ENCODE data around the gene MLKL.

MLKL gene

DNA sequence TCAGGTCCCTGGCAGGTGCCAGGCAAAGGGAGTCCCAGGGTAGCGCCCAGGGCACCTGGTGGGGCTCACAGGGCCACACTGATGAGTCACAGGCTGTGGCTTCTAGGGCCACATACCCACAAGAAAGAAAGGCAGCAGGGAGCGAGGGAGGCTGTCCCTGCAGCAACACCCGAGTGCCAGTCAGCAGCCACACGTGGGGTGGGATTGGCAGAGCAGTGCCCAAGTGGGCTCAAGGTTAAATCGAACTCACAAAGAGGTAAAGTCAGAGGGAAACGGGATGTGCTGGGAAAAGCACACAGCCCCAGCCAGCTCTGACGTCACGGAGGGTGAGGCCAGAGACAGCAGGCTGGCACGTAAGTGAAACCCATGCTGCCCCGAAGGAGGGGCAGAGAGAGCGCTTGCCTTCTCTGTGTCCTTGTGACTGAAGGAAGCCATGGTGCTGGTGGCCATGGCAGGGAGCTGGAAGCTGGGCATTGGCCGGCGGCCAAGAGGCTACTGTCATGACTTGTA, 40.2 kb upstream of the MLKL start:
- H3K27ac ChIP-seq (ENCODE audit: low read depth, low read length) = no peak overlapping the region
- no peak overlapping the region for H3K4me3 ChIP-seq (ENCODE audit: low read length)
- H3K36me3 ChIP-seq (ENCODE audit: insufficient read depth, low read length) = no peaks in the 10 kb centered on the region
- no peak overlapping the region for H3K9ac ChIP-seq (ENCODE audit: low read depth, low read length)
- H3K9me3 ChIP-seq (ENCODE audit: insufficient read depth, low read depth, low read length) = no peaks in the 10 kb centered on the region
- no peaks in the 10 kb centered on the region for H3K27me3 ChIP-seq (ENCODE audit: insufficient read depth, low read length)
- peaks cover 8% of the 10 kb centered on the region; the same call in 1 of the 2 replicates for H3K4me1 ChIP-seq (ENCODE audit: insufficient read depth, low read length)
- 92% methylated on average over 13 of the region's 13 CpGs for WGBS

DNA sequence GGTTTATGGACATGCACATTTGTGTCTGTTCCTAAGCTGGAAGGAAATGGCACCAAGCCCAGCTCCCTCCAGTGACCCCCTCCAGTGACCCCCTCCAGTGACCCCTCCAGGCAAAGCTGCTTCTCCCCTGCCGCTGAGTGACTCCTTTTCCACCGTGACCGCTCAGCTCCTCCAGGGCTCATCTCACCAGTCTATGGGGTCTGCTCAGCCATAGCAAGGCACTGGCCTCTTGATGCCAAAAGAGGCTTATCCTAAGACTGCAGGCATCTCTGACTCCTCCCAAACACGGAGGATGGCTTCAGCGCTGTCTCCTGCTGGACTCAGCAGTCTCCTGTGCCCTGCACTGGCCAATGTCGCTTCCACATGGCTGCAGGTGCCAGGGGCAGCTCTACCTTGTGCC, 38.6 kb upstream of the MLKL start:
- no peaks in the 10 kb centered on the region for H3K27me3 ChIP-seq (ENCODE audit: insufficient read depth, low read length)
- H3K9ac ChIP-seq (ENCODE audit: low read depth, low read length) = no peak overlapping the region
- peaks cover 17% of the 10 kb centered on the region for H3K4me1 ChIP-seq (ENCODE audit: insufficient read depth, low read length)
- 84% methylated on average over 6 of the region's 6 CpGs for WGBS
- H3K9me3 ChIP-seq (ENCODE audit: insufficient read depth, low read depth, low read length) = no peaks in the 10 kb centered on the region
- H3K27ac ChIP-seq (ENCODE audit: low read depth, low read length) = no peak overlapping the region
- H3K36me3 ChIP-seq (ENCODE audit: insufficient read depth, low read length) = no peaks in the 10 kb centered on the region
- H3K4me3 ChIP-seq (ENCODE audit: low read length) = no peak overlapping the region

GRCh38 chr16:74738816-74739215, 38.2 kb upstream of the MLKL start:
- Histone ChIP-seq H3K4me3 (ENCODE audit: low read length) (no peak overlapping the region), H3K9ac (ENCODE audit: low read depth, low read length) (no peak overlapping the region), H3K27ac (ENCODE audit: low read depth, low read length) (no peak overlapping the region), H3K9me3 (ENCODE audit: insufficient read depth, low read depth, low read length) (no peaks in the 10 kb centered on the region), H3K36me3 (ENCODE audit: insufficient read depth, low read length) (no peaks in the 10 kb centered on the region), H3K4me1 (ENCODE audit: insufficient read depth, low read length) (peaks cover 22% of the 10 kb centered on the region), H3K27me3 (ENCODE audit: insufficient read depth, low read length) (no peaks in the 10 kb centered on the region)
- 90% methylated on average over 11 of the region's 11 CpGs for WGBS

GRCh38 chr16:74738113-74738541, 37.5 kb upstream of the MLKL start:
- no peak overlapping the region for H3K4me3 ChIP-seq (ENCODE audit: low read length)

GRCh38 chr16:74737521-74737920, 36.9 kb upstream of the MLKL start:
- 88% methylated on average over 6 of the region's 6 CpGs for WGBS
- Histone ChIP-seq H3K4me3 (ENCODE audit: low read length) (no peak overlapping the region), H3K27me3 (ENCODE audit: insufficient read depth, low read length) (no peaks in the 10 kb centered on the region), H3K9ac (ENCODE audit: low read depth, low read length) (no peak overlapping the region), H3K27ac (ENCODE audit: low read depth, low read length) (no peak overlapping the region), H3K4me1 (ENCODE audit: insufficient read depth, low read length) (peaks cover 24% of the 10 kb centered on the region), H3K9me3 (ENCODE audit: insufficient read depth, low read depth, low read length) (no peaks in the 10 kb centered on the region), H3K36me3 (ENCODE audit: insufficient read depth, low read length) (no peaks in the 10 kb centered on the region)

More at GRCh38 chr16:74738113-74738541, 37.5 kb upstream of the MLKL start:
- Histone ChIP-seq H3K9ac (ENCODE audit: low read depth, low read length) (no peak overlapping the region), H3K27ac (ENCODE audit: low read depth, low read length) (no peak overlapping the region), H3K9me3 (ENCODE audit: insufficient read depth, low read depth, low read length) (no peaks in the 10 kb centered on the region), H3K4me1 (ENCODE audit: insufficient read depth, low read length) (peaks cover 24% of the 10 kb centered on the region), H3K27me3 (ENCODE audit: insufficient read depth, low read length) (no peaks in the 10 kb centered on the region), H3K36me3 (ENCODE audit: insufficient read depth, low read length) (no peaks in the 10 kb centered on the region)
- 60% methylated on average over 10 of the region's 10 CpGs for WGBS

DNA sequence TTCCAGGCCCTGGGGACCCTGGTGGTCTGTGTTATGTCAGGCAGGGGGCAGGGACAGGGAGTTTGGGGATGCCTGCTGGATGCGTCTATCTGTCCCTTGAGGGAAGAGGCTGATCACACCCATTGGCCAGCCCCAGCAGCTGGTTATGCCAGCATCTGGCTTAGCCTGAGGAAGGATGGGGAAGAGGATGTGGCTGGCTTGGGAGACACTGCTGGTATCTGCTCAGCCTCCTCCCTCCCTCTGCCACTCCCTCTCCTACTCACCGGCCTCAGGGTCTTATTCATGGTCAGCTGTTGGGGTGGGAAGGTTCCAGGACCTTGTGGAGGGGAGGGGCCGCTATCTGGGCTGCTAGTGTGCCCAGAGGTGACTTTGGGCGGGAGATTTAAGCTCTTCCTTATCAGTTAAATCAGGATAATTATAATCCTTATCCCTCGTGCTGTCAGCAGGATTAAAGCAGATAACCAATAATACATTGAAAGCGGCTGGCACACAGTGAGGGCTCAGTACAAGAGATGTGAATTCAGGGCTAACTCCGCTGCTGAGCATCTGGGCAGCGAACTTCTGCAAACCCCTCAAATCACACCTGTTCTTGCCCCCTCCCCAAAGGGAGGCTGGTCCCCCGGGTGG, 36.0 kb upstream of the MLKL start:
- Histone ChIP-seq H3K4me1 (ENCODE audit: insufficient read depth, low read length) (peaks cover 24% of the 10 kb centered on the region), H3K4me3 (ENCODE audit: low read length) (no peak overlapping the region), H3K27ac (ENCODE audit: low read depth, low read length) (no peak overlapping the region), H3K27me3 (ENCODE audit: insufficient read depth, low read length) (no peaks in the 10 kb centered on the region), H3K9me3 (ENCODE audit: insufficient read depth, low read depth, low read length) (no peaks in the 10 kb centered on the region), H3K9ac (ENCODE audit: low read depth, low read length) (no peak overlapping the region), H3K36me3 (ENCODE audit: insufficient read depth, low read length) (no peaks in the 10 kb centered on the region)
- 78% methylated on average over 9 of the region's 9 CpGs for WGBS

- Histone ChIP-seq H3K4me1 (ENCODE audit: insufficient read depth, low read length) (peaks cover 24% of the 10 kb centered on the region), H3K9ac (ENCODE audit: low read depth, low read length) (no peak overlapping the region), H3K9me3 (ENCODE audit: insufficient read depth, low read depth, low read length) (no peaks in the 10 kb centered on the region), H3K27me3 (ENCODE audit: insufficient read depth, low read length) (no peaks in the 10 kb centered on the region), H3K27ac (ENCODE audit: low read depth, low read length) (no peak overlapping the region), H3K4me3 (ENCODE audit: low read length) (no peak overlapping the region), H3K36me3 (ENCODE audit: insufficient read depth, low read length) (no peaks in the 10 kb centered on the region)
- 94% methylated on average over 3 of the region's 3 CpGs for WGBS
Observed at GRCh38 chr16:74735554-74735953, 34.9 kb upstream of the MLKL start.

DNA sequence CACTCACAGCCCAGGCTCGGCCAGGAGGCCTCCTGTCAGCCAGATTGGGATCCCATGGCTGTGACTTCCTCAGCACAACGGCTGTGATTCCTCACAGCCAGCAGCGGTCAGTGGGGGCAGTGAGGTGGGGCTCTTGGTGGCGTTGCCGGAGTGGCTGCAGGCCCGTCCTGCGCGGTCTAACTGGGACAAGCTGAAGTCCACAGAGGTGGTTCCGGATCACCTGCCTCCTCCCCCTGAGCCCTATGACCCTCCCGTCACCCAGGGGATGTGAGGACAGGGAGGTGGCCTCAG, 34.4 kb upstream of the MLKL start:
- no peaks in the 10 kb centered on the region for H3K27me3 ChIP-seq (ENCODE audit: insufficient read depth, low read length)
- H3K9ac ChIP-seq (ENCODE audit: low read depth, low read length) = peak overlapping the region; percentile 22; the same call in 1 of the 2 replicates
- peak overlapping the region; percentile 43 for H3K27ac ChIP-seq (ENCODE audit: low read depth, low read length)
- H3K9me3 ChIP-seq (ENCODE audit: insufficient read depth, low read depth, low read length) = no peaks in the 10 kb centered on the region
- H3K4me3 ChIP-seq (ENCODE audit: low read length) = no peak overlapping the region
- WGBS = 90% methylated on average over 10 of the region's 10 CpGs
- no peaks in the 10 kb centered on the region for H3K36me3 ChIP-seq (ENCODE audit: insufficient read depth, low read length)
- peaks cover 29% of the 10 kb centered on the region for H3K4me1 ChIP-seq (ENCODE audit: insufficient read depth, low read length)

DNA sequence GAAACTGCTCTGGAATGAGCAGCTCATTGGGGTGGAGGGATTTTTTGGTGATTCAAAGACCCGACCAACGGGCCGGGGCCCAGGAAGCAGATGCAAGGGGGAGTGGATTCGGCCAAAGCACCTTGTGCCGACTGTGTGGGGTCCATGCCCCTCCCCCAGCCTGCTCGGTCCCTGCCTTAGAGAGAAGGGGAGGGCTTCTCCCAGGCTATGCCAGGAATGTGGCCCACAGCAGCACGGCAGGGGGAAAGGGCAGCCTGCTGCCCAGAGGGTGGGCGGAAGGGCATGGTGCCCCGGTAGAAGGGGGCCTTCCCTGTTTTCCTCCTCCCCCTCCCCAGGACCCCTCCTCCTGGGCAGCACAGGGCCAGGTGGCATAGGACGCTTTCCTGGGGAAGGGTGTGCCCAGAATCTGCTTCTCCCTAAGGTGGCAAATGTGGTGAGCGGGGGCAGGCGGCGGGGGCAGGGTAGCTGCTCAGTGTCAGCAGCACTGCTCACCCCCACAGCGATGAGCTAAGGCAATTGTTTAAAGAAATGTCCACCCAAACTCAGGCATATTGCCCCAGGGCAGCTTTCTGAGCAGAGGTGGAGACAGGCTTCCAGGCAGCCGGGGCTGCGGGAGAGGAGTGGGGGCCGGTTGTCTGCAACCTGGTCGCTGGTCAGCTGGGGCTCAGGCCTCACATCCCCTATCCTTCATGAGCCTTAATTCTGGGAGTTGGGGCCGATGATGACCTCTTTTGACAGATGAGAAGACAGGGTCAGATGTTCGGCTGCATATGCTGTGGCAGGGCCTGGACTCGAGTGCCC, 33.9 kb upstream of the MLKL start:
- Histone ChIP-seq H3K4me3 (ENCODE audit: low read length) (no peak overlapping the region), H3K36me3 (ENCODE audit: insufficient read depth, low read length) (no peaks in the 10 kb centered on the region), H3K27ac (ENCODE audit: low read depth, low read length) (peak overlapping the region; percentile 43), H3K9ac (ENCODE audit: low read depth, low read length) (peak overlapping the region; percentile 34), H3K4me1 (ENCODE audit: insufficient read depth, low read length) (peaks cover 34% of the 10 kb centered on the region), H3K9me3 (ENCODE audit: insufficient read depth, low read depth, low read length) (no peaks in the 10 kb centered on the region), H3K27me3 (ENCODE audit: insufficient read depth, low read length) (no peaks in the 10 kb centered on the region)
- WGBS = 48% methylated on average over 21 of the region's 21 CpGs

GRCh38 chr16:74732707-74733350, 32.2 kb upstream of the MLKL start:
- 93% methylated on average over 15 of the region's 15 CpGs for WGBS
- H3K27me3 ChIP-seq (ENCODE audit: insufficient read depth, low read length) = no peaks in the 10 kb centered on the region
- no peaks in the 10 kb centered on the region for H3K36me3 ChIP-seq (ENCODE audit: insufficient read depth, low read length)
- H3K27ac ChIP-seq (ENCODE audit: low read depth, low read length) = no peak overlapping the region
- no peak overlapping the region for H3K4me3 ChIP-seq (ENCODE audit: low read length)
- H3K4me1 ChIP-seq (ENCODE audit: insufficient read depth, low read length) = peaks cover 27% of the 10 kb centered on the region
- H3K9ac ChIP-seq (ENCODE audit: low read depth, low read length) = no peak overlapping the region
- no peaks in the 10 kb centered on the region for H3K9me3 ChIP-seq (ENCODE audit: insufficient read depth, low read depth, low read length)

- no peak overlapping the region for H3K27ac ChIP-seq (ENCODE audit: low read depth, low read length)
- no peak overlapping the region for H3K9ac ChIP-seq (ENCODE audit: low read depth, low read length)
- no peak overlapping the region for H3K4me3 ChIP-seq (ENCODE audit: low read length)
- WGBS = 89% methylated on average over 8 of the region's 8 CpGs
- peaks cover 26% of the 10 kb centered on the region for H3K4me1 ChIP-seq (ENCODE audit: insufficient read depth, low read length)
- peaks cover 4% of the 10 kb centered on the region; the same call in 1 of the 2 replicates for H3K9me3 ChIP-seq (ENCODE audit: insufficient read depth, low read depth, low read length)
- H3K36me3 ChIP-seq (ENCODE audit: insufficient read depth, low read length) = no peaks in the 10 kb centered on the region
- no peaks in the 10 kb centered on the region for H3K27me3 ChIP-seq (ENCODE audit: insufficient read depth, low read length)
Observed at GRCh38 chr16:74731853-74732477, 31.3 kb upstream of the MLKL start.
